Endothelial cell of umbilical vein (primary cell): Measurements from ENCODE around the gene FXYD4.

Source experiments
- EZH2 ChIP-seq: IDR thresholded peaks from 2 replicates; pipeline ENCODE4 v1.6.1; 2012; ENCODE audit warnings: borderline replicate concordance, low read depth, mild to moderate bottlenecking, moderate library complexity, low read length, inconsistent platforms; ENCODE audit not compliant: severe bottlenecking
- POLR2A ChIP-seq: IDR thresholded peaks from 2 replicates; pipeline ENCODE4 v1.6.1; 2012; ENCODE audit warnings: low read depth, mild to moderate bottlenecking, control low read depth, low read length

GRCh38 chr10:43402176-43402575 is 30.7 kb downstream of the FXYD4 start:
- TF ChIP-seq EZH2, result no peak
- TF ChIP-seq POLR2A, result no peak
